ENCODE measurements around the gene ZSCAN4. TPM values are rescaled to one million over a fixed set of nuclear protein-coding genes. Genes with fewer than 3 reads are reported as not detected.
A peak's percentile ranks its signal among the peaks of the same experiment; 100 is the strongest.

The ZSCAN4 gene
- total RNA-seq, 1 experiment from 2014 or later, result 0.11 TPM

GRCh38 chr19:57682226-57682766 lies 13.6 kb downstream of the ZSCAN4 start:
- no peak for DNase-seq (ENCODE audit: low read depth)

- no peak for DNase-seq (ENCODE audit: low read depth)
These were observed 18.0 kb downstream of the ZSCAN4 start for GRCh38 chr19:57686727-57687126.

GRCh38 chr19:57687363-57688010 lies 18.8 kb downstream of the ZSCAN4 start:
- no peak for DNase-seq (ENCODE audit: low read depth)

GRCh38 chr19:57688011-57688763 lies 19.5 kb downstream of the ZSCAN4 start:
- DNase-seq (ENCODE audit: low read depth), result no peak

GRCh38 chr19:57689750-57690149 lies 21.0 kb downstream of the ZSCAN4 start:
- no peak for DNase-seq (ENCODE audit: low read depth)

GRCh38 chr19:57701625-57702024 lies 32.9 kb downstream of the ZSCAN4 start:
- no peak for DNase-seq (ENCODE audit: low read depth)

GRCh38 chr19:57706346-57706745 lies 37.6 kb downstream of the ZSCAN4 start:
- no peak for DNase-seq (ENCODE audit: low read depth)

- DNase-seq (ENCODE audit: low read depth), result peak; percentile 51
These were observed 40.1 kb downstream of the ZSCAN4 start, which contains the start of gene ZNF154 for GRCh38 chr19:57708641-57709361. Gene ZNF154, minus strand, starts transcription at chr19:57709204. Its CDS starts 233 bp downstream, at chr19:57708971.

- DNase-seq (ENCODE audit: low read depth), result no peak
These were observed 40.9 kb downstream of the ZSCAN4 start for GRCh38 chr19:57709616-57710015.

GRCh38 chr19:57712222-57712621 lies 43.5 kb downstream of the ZSCAN4 start:
- no peak for DNase-seq (ENCODE audit: low read depth)

GRCh38 chr19:57719424-57719823 lies 50.7 kb downstream of the ZSCAN4 start:
- DNase-seq (ENCODE audit: low read depth), result no peak

GRCh38 chr19:57719901-57720519 lies 51.3 kb downstream of the ZSCAN4 start:
- no peak for DNase-seq (ENCODE audit: low read depth)

- DNase-seq (ENCODE audit: low read depth), result no peak
These were observed 52.1 kb downstream of the ZSCAN4 start for GRCh38 chr19:57720878-57721277.

Other genes with a start within 250 kb of the ZSCAN4 start
- 8.8 TPM in 2 replicates for gene ZNF749, start 233.6 kb upstream of the ZSCAN4 start, total RNA-seq (2014; rRNA removed)
- gene VN1R1, start 211.8 kb upstream of the ZSCAN4 start, total RNA-seq (2014; rRNA removed), result 0.13 and 0.98 TPM in 2 replicates
- 11.1 and 17.9 TPM in 2 replicates for gene ZNF772, start 191.4 kb upstream of the ZSCAN4 start, total RNA-seq (2014; rRNA removed)
- gene ZNF419, start 181.2 kb upstream of the ZSCAN4 start, total RNA-seq (2014; rRNA removed), result 9.2 and 26.0 TPM in 2 replicates
- gene ZNF773, start 169.0 kb upstream of the ZSCAN4 start, total RNA-seq (2014; rRNA removed), result 6.3 and 11.3 TPM in 2 replicates
- 5.9 and 6.0 TPM in 2 replicates for gene ZNF549, start 141.6 kb upstream of the ZSCAN4 start, total RNA-seq (2014; rRNA removed)
- 7.6 and 9.1 TPM in 2 replicates for gene ZNF550, start 109.1 kb upstream of the ZSCAN4 start, total RNA-seq (2014; rRNA removed)
- gene ZNF416, start 90.0 kb upstream of the ZSCAN4 start, total RNA-seq (2014; rRNA removed), result 5.4 and 6.9 TPM in 2 replicates
- gene ZIK1, start 84.8 kb upstream of the ZSCAN4 start, total RNA-seq (2014; rRNA removed), result 5.1 and 5.4 TPM in 2 replicates
- 11.1 and 16.2 TPM in 2 replicates for gene ZNF530, start 69.0 kb upstream of the ZSCAN4 start, total RNA-seq (2014; rRNA removed)
- 22.3 and 22.9 TPM in 2 replicates for gene ZNF134, start 54.7 kb upstream of the ZSCAN4 start, total RNA-seq (2014; rRNA removed)
- 11.4 and 12.1 TPM in 2 replicates for gene ZNF211, start 35.8 kb upstream of the ZSCAN4 start, total RNA-seq (2014; rRNA removed)
- gene ZNF551, start 13.0 kb downstream of the ZSCAN4 start, total RNA-seq (2014; rRNA removed), result 8.9 and 12.3 TPM in 2 replicates
- gene ZNF154, start 40.3 kb downstream of the ZSCAN4 start, total RNA-seq (2014; rRNA removed), result 0.96 and 1.1 TPM in 2 replicates
- gene ZNF671, start 58.7 kb downstream of the ZSCAN4 start, total RNA-seq (2014; rRNA removed), result 4.2 TPM in 2 replicates
- 8.3 and 12.4 TPM in 2 replicates for gene ZNF776, start 77.9 kb downstream of the ZSCAN4 start, total RNA-seq (2014; rRNA removed)
- gene ZNF586, start 100.7 kb downstream of the ZSCAN4 start, total RNA-seq (2014; rRNA removed), result 9.6 and 12.2 TPM in 2 replicates
- gene ZNF552, start 146.0 kb downstream of the ZSCAN4 start, total RNA-seq (2014; rRNA removed), result 2.2 and 3.5 TPM in 2 replicates
- 6.8 and 7.0 TPM in 2 replicates for gene ZNF587B, start 161.4 kb downstream of the ZSCAN4 start, total RNA-seq (2014; rRNA removed)
- gene ZNF587, start 180.9 kb downstream of the ZSCAN4 start, total RNA-seq (2014; rRNA removed), result 6.9 and 11.5 TPM in 2 replicates
- 4.9 and 6.9 TPM in 2 replicates for gene ZNF814, start 220.1 kb downstream of the ZSCAN4 start, total RNA-seq (2014; rRNA removed)
- gene ZNF417, start 247.7 kb downstream of the ZSCAN4 start, total RNA-seq (2014; rRNA removed), result 9.3 and 10.8 TPM in 2 replicates